ENCODE measurements around the gene NSD2. TPM values are rescaled to one million over a fixed set of nuclear protein-coding genes. Genes with fewer than 3 reads are reported as not detected.
"Not testable (repeated sequence)": the region's sequence is repeated elsewhere in the genome, so short reads cannot be mapped to it uniquely, and the experiment has no call there.

NSD2 gene
- total and polyA plus RNA-seq, 7 donors = 7.2 to 57.9 (median 36.0) TPM

GRCh38 chr4:1842339-1842895 lies 28.8 kb upstream of the NSD2 start:
- TF ChIP-seq EP300 (IDR thresholded peaks at IDR 0.05) = no peak
- WGBS, 2 donors = 94% methylated on average over 13 of the region's 13 CpGs
- Histone ChIP-seq H3K27me3 (no peaks in the 10 kb centered on the region), H3K4me1 (peaks cover 0 to 5% (median 0%) of the 10 kb centered on the region in 4 donors), H3K27ac (no peak overlapping the region), H3K36me3 (peaks cover 15 to 84% (median 34%) of the 10 kb centered on the region in 4 donors), H3K4me3 (no peak overlapping the region), H3K9me3 (no peaks in the 10 kb centered on the region)
- intact Hi-C loops (cut with DNase I) = no loop called here
- no peak for DNase-seq

GRCh38 chr4:1842993-1843448 lies 28.2 kb upstream of the NSD2 start:
- H3K27me3 ChIP-seq = no peaks in the 10 kb centered on the region
- no peaks in the 10 kb centered on the region for H3K9me3 ChIP-seq
- H3K27ac ChIP-seq = no peak overlapping the region
- TF ChIP-seq EP300 (IDR thresholded peaks at IDR 0.05) (no peak), POLR2AphosphoS5 (IDR thresholded peaks at IDR 0.05) (no peak), POLR2A (IDR thresholded peaks at IDR 0.05) (no peak), CTCF (IDR thresholded peaks at IDR 0.05) (no peak)
- H3K4me1 ChIP-seq = peaks cover 0 to 5% (median 0%) of the 10 kb centered on the region in 4 donors
- WGBS, 2 donors = 90 to 91% methylated on average over 17 of the region's 17 CpGs
- peaks cover 15 to 80% (median 32%) of the 10 kb centered on the region in 4 donors for H3K36me3 ChIP-seq
- no peak for DNase-seq
- H3K4me3 ChIP-seq = no peak overlapping the region
- intact Hi-C loops (cut with DNase I) = no loop called here

GRCh38 chr4:1843852-1844251 lies 27.3 kb upstream of the NSD2 start:
- 87 to 92% methylated on average over 10 of the region's 10 CpGs for WGBS, 2 donors
- no peaks in the 10 kb centered on the region for H3K9me3 ChIP-seq
- H3K4me3 ChIP-seq = no peak overlapping the region
- no peaks in the 10 kb centered on the region for H3K27me3 ChIP-seq
- peaks cover 12 to 79% (median 31%) of the 10 kb centered on the region in 4 donors for H3K36me3 ChIP-seq
- H3K27ac ChIP-seq = no peak overlapping the region
- no peak for TF ChIP-seq POLR2AphosphoS5 (IDR thresholded peaks at IDR 0.05)
- TF ChIP-seq CTCF (IDR thresholded peaks at IDR 0.05) = no peak
- TF ChIP-seq EP300 (IDR thresholded peaks at IDR 0.05) = no peak
- TF ChIP-seq POLR2A (IDR thresholded peaks at IDR 0.05) = no peak
- no peak for DNase-seq
- H3K4me1 ChIP-seq = peaks cover 0 to 5% (median 0%) of the 10 kb centered on the region in 4 donors
- intact Hi-C loops (cut with DNase I) = no loop called here

GRCh38 chr4:1844618-1845017 lies 26.6 kb upstream of the NSD2 start:
- DNase-seq; H3K9me3 ChIP-seq; H3K4me1 ChIP-seq; H3K4me3 ChIP-seq; H3K27me3 ChIP-seq; intact Hi-C loops (cut with DNase I); H3K27ac ChIP-seq: not testable (repeated sequence)
- H3K36me3 ChIP-seq = peaks cover 12 to 72% (median 27%) of the 10 kb centered on the region in 4 donors
- 96% methylated on average over 10 of the region's 10 CpGs for WGBS, 2 donors

- Histone ChIP-seq H3K4me3 (no peak overlapping the region), H3K4me1 (peaks cover 0 to 8% (median 5%) of the 10 kb centered on the region in 4 donors), H3K9me3 (no peaks in the 10 kb centered on the region), H3K36me3 (peaks cover 5 to 53% (median 13%) of the 10 kb centered on the region in 4 donors), H3K27ac (no peak overlapping the region), H3K27me3 (no peaks in the 10 kb centered on the region)
- TF ChIP-seq EP300 (IDR thresholded peaks at IDR 0.05) (no peak), CTCF (IDR thresholded peaks at IDR 0.05) (no peak), POLR2AphosphoS5 (IDR thresholded peaks at IDR 0.05) (no peak), POLR2A (IDR thresholded peaks at IDR 0.05) (no peak)
- intact Hi-C loops (cut with DNase I) = no loop called here
- DNase-seq = no peak
- WGBS, 2 donors = 88 to 91% methylated on average over 2 of the region's 2 CpGs
Measured at GRCh38 chr4:1846580-1846979, 24.6 kb upstream of the NSD2 start.

- TF ChIP-seq POLR2AphosphoS5 (IDR thresholded peaks at IDR 0.05) = no peak
- Histone ChIP-seq H3K4me3 (no peak overlapping the region), H3K4me1 (peaks cover 0 to 24% (median 15%) of the 10 kb centered on the region in 4 donors), H3K9me3 (no peaks in the 10 kb centered on the region), H3K27me3 (no peaks in the 10 kb centered on the region), H3K27ac (no peak overlapping the region), H3K36me3 (peaks cover 0 to 30% (median 3%) of the 10 kb centered on the region in 4 donors)
- 89% methylated on average over 10 of the region's 10 CpGs for WGBS, 2 donors
- DNase-seq = no peak
- intact Hi-C loops (cut with DNase I) = no loop called here
Measured at GRCh38 chr4:1850276-1850675, 20.9 kb upstream of the NSD2 start.

Data from sigmoid colon (tissue), 7 donors.